Mammary epithelial cell (primary cell): ENCODE results near the gene ACER3.

Source experiments
- CTCF ChIP-seq, 2 donors: IDR thresholded peaks in 1 of 2; conservative IDR thresholded peaks in 1 of 2; 2 replicates each; pipeline ENCODE4 v1.5.1; 2011 to 2012; ENCODE audit warnings: inconsistent platforms in 2 of 2, low read length in 2 of 2, mild to moderate bottlenecking in 2 of 2, control low read depth in 1 of 2, low read depth in 1 of 2; ENCODE audit not compliant: insufficient read depth in 1 of 2; ENCODE audit errors: extremely low read depth in 1 of 2
- EZH2 ChIP-seq: IDR thresholded peaks from 2 replicates; pipeline ENCODE4 v1.6.1; 2012; ENCODE audit warnings: low read length, inconsistent platforms, borderline replicate concordance

DNA sequence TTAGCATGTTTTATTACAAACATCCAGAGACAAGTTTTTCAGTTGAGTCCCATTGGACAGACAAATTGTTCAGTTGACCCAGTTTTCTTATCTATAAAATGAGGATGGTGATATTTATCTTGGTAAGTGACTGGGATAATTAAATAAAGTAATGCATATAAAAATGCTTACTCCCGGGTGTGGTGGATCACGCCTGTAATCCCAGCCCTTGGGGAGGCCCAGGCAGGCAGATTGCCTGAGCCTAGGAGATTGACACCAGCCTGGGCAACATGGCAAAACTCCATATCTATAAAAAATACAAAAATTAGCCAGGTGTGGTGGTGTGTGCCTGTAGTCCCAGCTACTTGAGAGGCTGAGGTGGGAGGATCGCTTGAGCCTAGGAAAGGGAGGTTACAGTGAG is 15.6 kb upstream of the ACER3 start:
- TF ChIP-seq EZH2, result no peak
- TF ChIP-seq CTCF (conservative IDR thresholded peaks at IDR 0.05 in 1 of 2, IDR thresholded peaks at IDR 0.05 in 1 of 2; ENCODE audit: extremely low read depth in 1 of 2, insufficient read depth in 1 of 2, low read depth in 1 of 2, low read length in 2 of 2), result no peak
